GM21390 (cell line): ENCODE data around the gene PDE7B.

Experiments used
- ATAC-seq: cut with Tn5 transposase; IDR thresholded peaks from one replicate; pipeline ENCODE4 v1.9.1; 2021; ENCODE audit not compliant: unreplicated experiment

The PDE7B gene

GRCh38 chr6:135884136-135884535 is 32.6 kb downstream of the PDE7B start:
- no peak for ATAC-seq

GRCh38 chr6:135887069-135887468 is 35.6 kb downstream of the PDE7B start:
- ATAC-seq, result no peak

GRCh38 chr6:135888818-135889217 is 37.3 kb downstream of the PDE7B start:
- no peak for ATAC-seq

GRCh38 chr6:135890876-135891275 is 39.4 kb downstream of the PDE7B start:
- ATAC-seq, result no peak

GRCh38 chr6:135891710-135892109 is 40.2 kb downstream of the PDE7B start:
- no peak for ATAC-seq

GRCh38 chr6:135895231-135895911 is 43.9 kb downstream of the PDE7B start:
- no peak for ATAC-seq

GRCh38 chr6:135897087-135897486 is 45.6 kb downstream of the PDE7B start:
- no peak for ATAC-seq

GRCh38 chr6:135901774-135902524 is 50.4 kb downstream of the PDE7B start:
- ATAC-seq, result no peak

- ATAC-seq, result no peak
Measured at GRCh38 chr6:135902756-135903331, 51.3 kb downstream of the PDE7B start.

GRCh38 chr6:135904666-135905065 is 53.2 kb downstream of the PDE7B start:
- no peak for ATAC-seq

GRCh38 chr6:135905604-135906300 is 54.3 kb downstream of the PDE7B start:
- ATAC-seq, result no peak

- ATAC-seq, result no peak
Measured at GRCh38 chr6:135906542-135906941, 55.0 kb downstream of the PDE7B start.

- ATAC-seq, result no peak
Measured at GRCh38 chr6:135906972-135907465, 55.5 kb downstream of the PDE7B start.

GRCh38 chr6:135909737-135910387 is 58.4 kb downstream of the PDE7B start:
- ATAC-seq, result peak; percentile 91

- no peak for ATAC-seq
Measured at GRCh38 chr6:135910790-135911618, 59.5 kb downstream of the PDE7B start.

GRCh38 chr6:135913785-135914184 is 62.3 kb downstream of the PDE7B start:
- ATAC-seq, result no peak

GRCh38 chr6:135919026-135919425 is 67.5 kb downstream of the PDE7B start:
- ATAC-seq, result no peak

GRCh38 chr6:135920689-135921088 is 69.2 kb downstream of the PDE7B start:
- ATAC-seq, result no peak

GRCh38 chr6:135921188-135921587 is 69.7 kb downstream of the PDE7B start:
- ATAC-seq, result no peak

- ATAC-seq, result peak; percentile 67
Measured at GRCh38 chr6:135922174-135922573, 70.7 kb downstream of the PDE7B start.
